B cell (primary cell): ENCODE data around the gene FBXO42. TPM values are rescaled to one million over a fixed set of nuclear protein-coding genes. Genes with fewer than 3 reads are reported as not detected.

Source experiments
- ATAC-seq: fragments of 200-7000 bp; cut with Tn5 transposase; one replicate; pipeline ENCODE4 v1.10.0; 2021; ENCODE audit warnings: low read depth, mild to moderate bottlenecking, moderate number of reproducible peaks, moderate library complexity
- CTCF ChIA-PET: fragments of 350-600 bp; sonication (Branson Sonifier 250); formaldehyde crosslinking; loops from one replicate; lab custom pipeline; 2021; ENCODE audit warnings: antibody characterized with exemption, inconsistent platforms; lab: Charles Lee
- POLR2A ChIA-PET: fragments of 350-600 bp; sonication (Branson Sonifier 250); formaldehyde crosslinking; loops from one replicate; lab custom pipeline; 2021; ENCODE audit warnings: antibody characterized with exemption; lab: Charles Lee
- DNase-seq: peaks from one replicate; pipeline ENCODE4 v3.0.0; 2013
- H2AFZ ChIP-seq: 2 replicates; pipeline ENCODE4 v1.6.1; 2012; ENCODE audit warnings: mild to moderate bottlenecking, low read depth, low read length; ENCODE audit not compliant: insufficient read depth, poor library complexity, severe bottlenecking
- H3K27ac ChIP-seq, 2 donors: 1 replicate in 1 of 2; 2 replicates in 1 of 2; pipeline ENCODE4 v1.5.1; 2012 to 2013; ENCODE audit warnings: low read length in 2 of 2, mild to moderate bottlenecking in 2 of 2, moderate library complexity in 1 of 2
- H3K27me3 ChIP-seq, 4 experiments: fragments of 200-600 bp in 1 of 4; sonication (generic) in 1 of 4; replicated peaks in 1 of 4; 1 replicate in 2 of 4; 2 replicates in 2 of 4; pipeline versions ENCODE4 v1.6.1 to v1.7.0; 2013 to 2016; ENCODE audit warnings: low read length in 3 of 4, mild to moderate bottlenecking in 2 of 4, mixed read lengths in 1 of 4, moderate library complexity in 1 of 4; ENCODE audit not compliant: insufficient read depth in 4 of 4, control insufficient read depth in 3 of 4; ENCODE audit errors: control extremely low read depth in 1 of 4
- H3K36me3 ChIP-seq, 2 experiments: replicated peaks in 1 of 2; 1 replicate in 1 of 2; 2 replicates in 1 of 2; pipeline versions ENCODE4 v1.6.1 to v1.7.1; 2013; ENCODE audit warnings: low read length in 1 of 2; ENCODE audit not compliant: insufficient read depth in 2 of 2, control insufficient read depth in 1 of 2; ENCODE audit errors: control extremely low read depth in 1 of 2, extremely low read depth in 1 of 2
- H3K4me1 ChIP-seq, 2 donors: fragments of 200-600 bp in 1 of 2; sonication (generic) in 1 of 2; 1 replicate in 1 of 2; 2 replicates in 1 of 2; pipeline versions ENCODE4 v1.5.1 to v1.6.1; 2013 to 2017; ENCODE audit warnings: low read length in 2 of 2; ENCODE audit not compliant: control insufficient read depth in 2 of 2, insufficient read depth in 2 of 2
- H3K4me2 ChIP-seq: replicated peaks from 2 replicates; pipeline ENCODE3; 2012; ENCODE audit warnings: mild to moderate bottlenecking, low read depth, low read length; ENCODE audit not compliant: poor library complexity, severe bottlenecking
- H3K4me3 ChIP-seq, 5 experiments: fragments of 200-600 bp in 1 of 5; sonication (generic) in 1 of 5; 1 replicate in 3 of 5; 2 replicates in 2 of 5; pipeline versions ENCODE4 v1.5.1 to v1.7.0; 2011 to 2016; ENCODE audit warnings: low read length in 4 of 5, mild to moderate bottlenecking in 4 of 5, low read depth in 2 of 5, control low read depth in 1 of 5, moderate library complexity in 1 of 5; ENCODE audit not compliant: insufficient read depth in 1 of 5; ENCODE audit errors: control extremely low read depth in 1 of 5, extremely low read depth in 1 of 5
- H3K79me2 ChIP-seq: fragments of 200-600 bp; sonication (generic); one replicate; pipeline ENCODE4 v1.6.0; 2016; ENCODE audit warnings: low read length; ENCODE audit not compliant: control insufficient read depth, insufficient read depth
- H3K9ac ChIP-seq: fragments of 200-600 bp; sonication (generic); 2 replicates; pipeline ENCODE4 v1.6.1; 2017; ENCODE audit warnings: mild to moderate bottlenecking, low read length, moderate library complexity
- H3K9me3 ChIP-seq, 3 donors: one replicate each; pipeline versions ENCODE4 v1.6.1 to v1.7.1; 2013; ENCODE audit warnings: low read length in 2 of 3; ENCODE audit not compliant: control insufficient read depth in 2 of 3, insufficient read depth in 1 of 3; ENCODE audit errors: control extremely low read depth in 1 of 3
- H4K20me1 ChIP-seq: 2 replicates; pipeline ENCODE4 v1.6.0; 2012; ENCODE audit warnings: mild to moderate bottlenecking, low read length; ENCODE audit not compliant: insufficient read depth, control insufficient read depth, poor library complexity, severe bottlenecking
- H3K27ac Mint-ChIP-seq: one replicate; pipeline ENCODE4 v1.8.0; 2021; ENCODE audit warnings: mixed read lengths
- H3K27me3 Mint-ChIP-seq: one replicate; pipeline ENCODE4 v1.8.0; 2021; ENCODE audit warnings: mixed read lengths
- H3K4me1 Mint-ChIP-seq: one replicate; pipeline ENCODE4 v1.8.0; 2021; ENCODE audit warnings: mixed read lengths
- H3K4me3 Mint-ChIP-seq: one replicate; pipeline ENCODE4 v1.8.0; 2021; ENCODE audit warnings: mixed read lengths
- H3K9me3 Mint-ChIP-seq: one replicate; pipeline ENCODE4 v1.8.0; 2022; ENCODE audit warnings: mixed read lengths; ENCODE audit not compliant: insufficient read depth
- EZH2 ChIP-seq: IDR thresholded peaks from 2 replicates; pipeline ENCODE4 v1.6.1; 2012; ENCODE audit warnings: borderline replicate concordance, low read depth, mild to moderate bottlenecking, moderate library complexity, low read length; ENCODE audit not compliant: insufficient read depth, poor library complexity, severe bottlenecking
- WGBS: methylation state at CpG from one replicate; pipeline ENCODE4 v1.1.5; 2013; ENCODE audit warnings: missing lambda C conversion rate; ENCODE audit not compliant: insufficient coverage; 5-methylcytosine and 5-hydroxymethylcytosine counted together
- intact Hi-C: fragments of 100-400 bp; cut with micrococcal nuclease; formaldehyde crosslinking; loops from one replicate; pipeline ENCODE4 v1.10.0; 2022
- polyA plus RNA-seq: library from polyadenylated mRNA; depleted of rRNA; stranded (reverse); fragments of >200 nt; gene quantifications from 2 replicates; pipeline ENCODE4 v1.2.3, GENCODE V29; 2012
- total RNA-seq, 2 donors: library from RNA; stranded (reverse); fragments of 120-200 nt in 1 of 2; gene quantifications; 1 replicate in 1 of 2; 2 replicates in 1 of 2; pipeline versions ENCODE4 v1.2.3 to v1.2.4, GENCODE V29; 2013 to 2022
- TF ChIP-seq, protein P1 (sequence below): fragments of 200-600 bp; IDR thresholded peaks from one replicate; pipeline ENCODE4 v1.8.0; 2022; ENCODE audit warnings: antibody characterized with exemption, mild to moderate bottlenecking

FBXO42 gene
- total and polyA plus RNA-seq, 2 donors (not counting 1 experiment from before 2014, with no cell fraction given), result 17.2 to 33.1 TPM

DNA sequence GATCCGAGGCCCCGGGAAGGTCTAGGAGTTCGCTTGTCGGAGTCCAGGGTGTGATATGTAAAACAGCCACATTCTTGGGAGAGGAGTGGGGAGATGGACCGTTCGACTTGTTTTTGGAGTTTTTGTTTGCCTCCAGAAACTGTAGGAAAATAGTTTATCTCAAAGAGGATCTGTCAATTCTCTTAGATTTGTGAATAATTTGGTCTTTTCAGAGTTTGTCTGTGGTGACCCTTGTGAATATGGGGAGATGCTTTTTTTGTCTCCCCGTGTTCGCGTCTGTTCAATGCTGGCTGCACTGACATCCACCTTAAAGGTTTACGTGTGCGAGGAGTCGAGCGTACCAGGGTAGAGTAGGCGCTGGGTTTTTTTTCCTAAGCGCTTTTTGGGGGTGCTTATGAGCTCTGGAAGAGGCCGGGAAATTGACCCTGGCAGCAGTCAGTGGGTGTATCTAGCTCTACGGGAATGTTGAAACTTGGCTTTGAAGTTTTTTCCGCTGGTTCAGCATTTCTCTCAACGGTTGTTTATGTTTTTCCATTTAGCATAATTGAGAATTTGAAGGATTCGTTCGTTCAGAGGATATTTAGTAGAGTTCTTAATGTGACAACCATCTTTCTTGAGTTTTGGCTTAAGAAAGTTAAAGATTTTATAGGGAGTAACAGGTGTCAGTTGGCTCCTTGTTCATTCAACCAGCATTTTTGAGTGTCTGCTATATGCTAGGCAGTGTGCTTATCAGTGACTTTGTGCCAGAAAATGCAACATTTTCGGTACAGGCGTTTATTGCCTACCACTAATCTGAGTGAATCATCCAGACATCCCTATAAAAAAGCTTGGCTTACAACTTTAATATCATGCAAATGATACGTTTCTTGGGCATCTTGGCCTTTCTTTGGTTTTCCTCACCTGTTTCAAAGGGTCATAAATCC is 15.9 kb upstream of the FBXO42 start:
- 2% methylated on average over 20 of the region's 24 CpGs for WGBS
- intact Hi-C loops, result loop anchor here (1.0 to 10.0 kb wide), 9 partner anchors 16 to 531 kb away; partner anchors contain the start of genes FBXO42, NECAP2 and ZBTB17
- peak overlapping the region; percentile 99 for H3K4me3 Mint-ChIP-seq
- Histone ChIP-seq H3K27ac (peak overlapping the region; percentile 98 to 99), H3K79me2 (peaks cover 57% of the 10 kb centered on the region), H3K4me2 (peak overlapping the region; percentile 85), H4K20me1 (peaks cover 55% of the 10 kb centered on the region), H3K9ac (peak overlapping the region; percentile 95), H3K4me3 (peak overlapping the region; percentile 89 to 98 (median 91)), H2AFZ (peak overlapping the region; percentile 68), H3K36me3 (peaks cover 0 to 9% of the 10 kb centered on the region in 2 experiments), H3K4me1 (peaks cover 26 to 42% of the 10 kb centered on the region in 2 donors), H3K27me3 (no peaks in the 10 kb centered on the region), H3K9me3 (no peaks in the 10 kb centered on the region)
- CTCF ChIA-PET, result interaction anchor here (1.1 to 2.3 kb wide), 3 partner anchors 14 to 72 kb away, joined by 3 to 11 read pairs (median 5); partner anchors contain the start of genes FBXO42 and NECAP2
- DNase-seq, result no peak
- H3K27me3 Mint-ChIP-seq, result no peaks in the 10 kb centered on the region
- peaks cover 45% of the 10 kb centered on the region for H3K4me1 Mint-ChIP-seq
- H3K27ac Mint-ChIP-seq, result peak overlapping the region; percentile 100
- TF ChIP-seq, protein P1, sequence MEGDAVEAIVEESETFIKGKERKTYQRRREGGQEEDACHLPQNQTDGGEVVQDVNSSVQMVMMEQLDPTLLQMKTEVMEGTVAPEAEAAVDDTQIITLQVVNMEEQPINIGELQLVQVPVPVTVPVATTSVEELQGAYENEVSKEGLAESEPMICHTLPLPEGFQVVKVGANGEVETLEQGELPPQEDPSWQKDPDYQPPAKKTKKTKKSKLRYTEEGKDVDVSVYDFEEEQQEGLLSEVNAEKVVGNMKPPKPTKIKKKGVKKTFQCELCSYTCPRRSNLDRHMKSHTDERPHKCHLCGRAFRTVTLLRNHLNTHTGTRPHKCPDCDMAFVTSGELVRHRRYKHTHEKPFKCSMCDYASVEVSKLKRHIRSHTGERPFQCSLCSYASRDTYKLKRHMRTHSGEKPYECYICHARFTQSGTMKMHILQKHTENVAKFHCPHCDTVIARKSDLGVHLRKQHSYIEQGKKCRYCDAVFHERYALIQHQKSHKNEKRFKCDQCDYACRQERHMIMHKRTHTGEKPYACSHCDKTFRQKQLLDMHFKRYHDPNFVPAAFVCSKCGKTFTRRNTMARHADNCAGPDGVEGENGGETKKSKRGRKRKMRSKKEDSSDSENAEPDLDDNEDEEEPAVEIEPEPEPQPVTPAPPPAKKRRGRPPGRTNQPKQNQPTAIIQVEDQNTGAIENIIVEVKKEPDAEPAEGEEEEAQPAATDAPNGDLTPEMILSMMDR, result no peak
- no peak for TF ChIP-seq EZH2
- no peak for ATAC-seq
- POLR2A ChIA-PET, result interaction anchor here (0.5 to 2.6 kb wide), 10 partner anchors 10 to 671 kb away, joined by 3 to 8 read pairs (median 4); partner anchors contain the start of genes FBXO42 and NECAP2
- H3K9me3 Mint-ChIP-seq, result no peaks in the 10 kb centered on the region
